Type B pancreatic cell (in vitro differentiated cells): ENCODE measurements around the gene FGD4. TPM values are rescaled to one million over a fixed set of nuclear protein-coding genes. Genes with fewer than 3 reads are reported as not detected.

Source experiments
- DNase-seq: peaks from one replicate; pipeline ENCODE4 v3.0.0; 2021; ENCODE audit warnings: mixed read lengths; ENCODE audit not compliant: unreplicated experiment; ENCODE audit errors: extremely low spot score
- H3K27ac Mint-ChIP-seq: 2 replicates; pipeline ENCODE4 v1.8.0; 2021; ENCODE audit warnings: mild to moderate bottlenecking, mixed read lengths
- H3K27me3 Mint-ChIP-seq: 2 replicates; pipeline ENCODE4 v1.8.0; 2021; ENCODE audit warnings: mixed read lengths
- H3K36me3 Mint-ChIP-seq: 2 replicates; pipeline ENCODE4 v1.8.0; 2021; ENCODE audit warnings: mixed read lengths
- H3K4me1 Mint-ChIP-seq: one replicate; pipeline ENCODE4 v1.8.0; 2021; ENCODE audit warnings: mixed read lengths; ENCODE audit not compliant: unreplicated experiment
- H3K4me3 Mint-ChIP-seq: 2 replicates; pipeline ENCODE4 v1.8.0; 2021; ENCODE audit warnings: mild to moderate bottlenecking, mixed read lengths
- H3K9me3 Mint-ChIP-seq: 2 replicates; pipeline ENCODE4 v1.8.0; 2021; ENCODE audit warnings: mixed read lengths
- CTCF ChIP-seq: fragments of 200-600 bp; sonication (generic); conservative IDR thresholded peaks from 2 replicates; pipeline ENCODE4 v1.5.0; 2021; ENCODE audit warnings: antibody characterized with exemption, mild to moderate bottlenecking
- total RNA-seq: library from RNA; stranded (reverse); gene quantifications from 2 replicates; pipeline ENCODE4 v1.2.1, GENCODE V29; 2021; ENCODE audit warnings: low replicate concordance

The FGD4 gene
- total RNA-seq, 1 donor from 2014 or later: 26.7 TPM

GRCh38 chr12:32419520-32419960 is 20.2 kb downstream of the FGD4 start:
- TF ChIP-seq CTCF: no peak
- DNase-seq: no peak
- no peak overlapping the region for H3K27ac Mint-ChIP-seq
- no peak overlapping the region for H3K4me3 Mint-ChIP-seq
- no peaks in the 10 kb centered on the region for H3K9me3 Mint-ChIP-seq
- no peaks in the 10 kb centered on the region for H3K4me1 Mint-ChIP-seq
- H3K36me3 Mint-ChIP-seq: peaks cover 25% of the 10 kb centered on the region
- H3K27me3 Mint-ChIP-seq: no peaks in the 10 kb centered on the region

- H3K4me3 Mint-ChIP-seq: no peak overlapping the region
- peaks cover 2% of the 10 kb centered on the region for H3K9me3 Mint-ChIP-seq
- no peak for DNase-seq
- H3K27me3 Mint-ChIP-seq: no peaks in the 10 kb centered on the region
- H3K36me3 Mint-ChIP-seq: peaks cover 26% of the 10 kb centered on the region
- H3K27ac Mint-ChIP-seq: no peak overlapping the region
- H3K4me1 Mint-ChIP-seq: no peaks in the 10 kb centered on the region
- no peak for TF ChIP-seq CTCF
Measured at GRCh38 chr12:32420356-32420755, 21.0 kb downstream of the FGD4 start.

- Mint-ChIP-seq H3K36me3 (peaks cover 41% of the 10 kb centered on the region), H3K27ac (no peak overlapping the region)
Measured at GRCh38 chr12:32423559-32423958, 24.2 kb downstream of the FGD4 start.

GRCh38 chr12:32431025-32431424 is 31.7 kb downstream of the FGD4 start:
- H3K27ac Mint-ChIP-seq: no peak overlapping the region
- peaks cover 6% of the 10 kb centered on the region for H3K9me3 Mint-ChIP-seq
- no peak for DNase-seq
- H3K27me3 Mint-ChIP-seq: no peaks in the 10 kb centered on the region
- H3K36me3 Mint-ChIP-seq: peaks cover 31% of the 10 kb centered on the region
- H3K4me3 Mint-ChIP-seq: no peak overlapping the region
- H3K4me1 Mint-ChIP-seq: no peaks in the 10 kb centered on the region
- no peak for TF ChIP-seq CTCF

More at GRCh38 chr12:32423559-32423958, 24.2 kb downstream of the FGD4 start:
- Mint-ChIP-seq H3K27me3 (no peaks in the 10 kb centered on the region), H3K9me3 (peaks cover 6% of the 10 kb centered on the region), H3K4me3 (no peak overlapping the region), H3K4me1 (no peaks in the 10 kb centered on the region)
- DNase-seq: no peak
- no peak for TF ChIP-seq CTCF

GRCh38 chr12:32435921-32436705 is 36.8 kb downstream of the FGD4 start:
- Mint-ChIP-seq H3K4me1 (no peaks in the 10 kb centered on the region), H3K4me3 (no peak overlapping the region), H3K27me3 (no peaks in the 10 kb centered on the region), H3K27ac (peak overlapping the region; percentile 50), H3K9me3 (no peaks in the 10 kb centered on the region), H3K36me3 (peaks cover 20% of the 10 kb centered on the region)
- TF ChIP-seq CTCF: no peak
- no peak for DNase-seq
